ENCODE data around the gene TMEM221. TPM values are rescaled to one million over a fixed set of nuclear protein-coding genes. Genes with fewer than 3 reads are reported as not detected.

TMEM221 gene
- total RNA-seq, 2 donors from 2014 or later = not detected

DNA sequence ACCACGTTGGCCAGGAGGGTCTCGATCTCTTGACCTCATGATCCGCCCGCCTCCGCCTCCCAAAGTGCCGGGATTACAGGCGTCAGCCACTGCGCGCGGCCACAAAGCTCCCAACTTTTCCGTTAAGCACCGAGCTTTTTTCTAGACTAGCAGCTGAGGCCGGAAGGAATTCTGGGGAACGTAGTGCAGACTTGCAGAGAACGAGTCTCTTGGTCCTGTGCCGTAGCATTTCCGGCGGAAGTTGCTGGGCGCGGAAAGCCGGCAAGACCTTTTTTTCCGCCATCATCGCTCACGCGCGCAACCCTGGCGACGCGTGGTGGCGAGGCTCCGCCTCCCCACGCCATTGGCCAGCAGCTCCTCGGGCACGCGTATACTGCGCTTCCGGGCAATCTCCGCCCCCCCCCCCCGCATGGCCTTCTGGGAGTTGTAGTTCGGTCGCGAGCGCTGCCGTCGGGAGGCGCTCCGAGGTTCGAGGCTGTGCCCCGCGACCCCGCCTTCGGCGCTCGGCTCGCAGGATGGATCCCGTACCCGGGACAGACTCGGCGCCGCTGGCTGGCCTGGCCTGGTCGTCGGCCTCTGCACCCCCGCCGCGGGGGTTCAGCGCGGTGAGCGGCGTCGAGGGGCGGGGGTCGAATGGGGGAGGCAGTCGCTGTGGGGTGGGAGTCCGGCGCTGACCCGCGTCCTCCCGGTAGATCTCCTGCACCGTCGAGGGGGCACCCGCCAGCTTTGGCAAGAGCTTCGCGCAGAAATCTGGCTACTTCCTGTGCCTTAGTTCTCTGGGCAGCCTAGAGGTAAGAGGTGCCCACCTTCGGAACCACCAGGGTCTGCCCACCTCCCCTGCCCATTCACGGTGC is 28.6 kb downstream of the TMEM221 start, which contains the start of gene MVB12A:
MVB12A (plus strand) TSS at position 427 of the 854 bp plus-strand sequence; CDS start at position 516, 89 bp downstream.
- Mint-ChIP-seq H3K27me3 (no peaks in the 10 kb centered on the region), H3K4me1 (peaks cover 21% of the 10 kb centered on the region), H3K36me3 (ENCODE audit: low read depth) (peaks cover 4% of the 10 kb centered on the region), H3K27ac (peak within 1 kb of the TSS; percentile 84), H3K4me3 (peak within 1 kb of the TSS; percentile 90)
- DNase-seq (peak; percentile 86 to 92 (median 90)), ATAC-seq (peak; percentile 98)
- no peaks in the 10 kb centered on the region for H3K9me3 ChIP-seq (ENCODE audit: control insufficient read depth, low read length, poor library complexity, severe bottlenecking)

- peak overlapping the region; percentile 90 for H3K4me3 Mint-ChIP-seq
- H3K36me3 Mint-ChIP-seq (ENCODE audit: low read depth) = peaks cover 4% of the 10 kb centered on the region
- H3K9me3 ChIP-seq (ENCODE audit: control insufficient read depth, low read length, poor library complexity, severe bottlenecking) = no peaks in the 10 kb centered on the region
- ATAC-seq = no peak
- no peak for DNase-seq
- H3K4me1 Mint-ChIP-seq = peaks cover 17% of the 10 kb centered on the region
- peak overlapping the region; percentile 84 for H3K27ac Mint-ChIP-seq
- H3K27me3 Mint-ChIP-seq = no peaks in the 10 kb centered on the region
These were observed 29.3 kb downstream of the TMEM221 start for GRCh38 chr19:17419154-17419620.

- H3K4me3 Mint-ChIP-seq = peak overlapping the region; percentile 90
- H3K27ac Mint-ChIP-seq = no peak overlapping the region
- ATAC-seq (no peak), DNase-seq (no peak)
- H3K4me1 Mint-ChIP-seq = peaks cover 14% of the 10 kb centered on the region
- peaks cover 4% of the 10 kb centered on the region for H3K36me3 Mint-ChIP-seq (ENCODE audit: low read depth)
- no peaks in the 10 kb centered on the region for H3K9me3 ChIP-seq (ENCODE audit: control insufficient read depth, low read length, poor library complexity, severe bottlenecking)
- no peaks in the 10 kb centered on the region for H3K27me3 Mint-ChIP-seq
These were observed 29.8 kb downstream of the TMEM221 start for GRCh38 chr19:17418710-17419109.

DNA sequence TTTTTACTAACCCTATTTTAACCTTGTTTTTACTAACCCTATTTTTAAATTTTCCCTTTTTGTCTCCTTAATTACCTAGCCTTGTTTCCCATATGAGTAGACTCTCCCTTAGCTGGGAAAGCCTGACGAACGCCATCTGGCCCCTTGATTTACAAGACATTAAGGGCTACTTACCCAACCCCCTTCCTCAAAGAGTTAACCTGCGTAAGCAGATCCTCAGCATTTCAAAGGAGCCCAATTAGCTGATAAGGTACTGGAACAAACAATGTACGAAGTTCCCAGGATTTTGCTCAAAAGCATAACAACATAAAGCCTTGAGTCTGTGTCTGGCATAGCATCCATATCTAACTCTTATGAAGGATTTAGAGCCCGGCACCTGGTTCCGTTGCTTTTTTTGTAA is 33.3 kb downstream of the TMEM221 start:
- Mint-ChIP-seq H3K27me3 (no peaks in the 10 kb centered on the region), H3K4me3 (no peak overlapping the region), H3K27ac (no peak overlapping the region), H3K4me1 (peaks cover 12% of the 10 kb centered on the region), H3K36me3 (ENCODE audit: low read depth) (peaks cover 2% of the 10 kb centered on the region)
- H3K9me3 ChIP-seq (ENCODE audit: control insufficient read depth, low read length, poor library complexity, severe bottlenecking) = no peaks in the 10 kb centered on the region
- ATAC-seq (no peak), DNase-seq (no peak)

GRCh38 chr19:17414097-17414496 is 34.4 kb downstream of the TMEM221 start:
- no peak for DNase-seq
- no peak for ATAC-seq
- H3K9me3 ChIP-seq (ENCODE audit: control insufficient read depth, low read length, poor library complexity, severe bottlenecking) = no peaks in the 10 kb centered on the region
- H3K4me1 Mint-ChIP-seq = peaks cover 10% of the 10 kb centered on the region
- H3K36me3 Mint-ChIP-seq (ENCODE audit: low read depth) = peaks cover 2% of the 10 kb centered on the region
- no peak overlapping the region for H3K4me3 Mint-ChIP-seq
- H3K27ac Mint-ChIP-seq = no peak overlapping the region
- no peaks in the 10 kb centered on the region for H3K27me3 Mint-ChIP-seq

DNA sequence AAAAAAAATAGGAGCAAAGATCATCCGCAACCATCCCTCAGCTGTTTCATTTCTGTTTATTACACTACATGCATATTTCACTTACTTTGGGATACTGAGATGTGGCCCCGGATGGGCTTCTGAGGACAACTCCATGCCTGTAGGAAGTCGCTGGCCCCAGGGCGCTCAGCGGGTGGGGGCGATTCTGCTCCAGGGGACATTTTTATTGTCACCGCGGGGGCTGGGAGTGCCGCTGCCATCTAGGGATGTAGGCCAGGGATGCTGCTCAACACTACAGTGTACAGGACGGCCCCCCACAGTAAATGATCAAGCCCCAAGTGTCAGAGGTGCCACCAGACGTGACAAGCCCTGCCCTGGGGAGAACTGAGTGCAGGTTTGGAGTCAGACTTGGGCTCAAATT is 36.7 kb downstream of the TMEM221 start:
- H3K36me3 Mint-ChIP-seq (ENCODE audit: low read depth) = peaks cover 4% of the 10 kb centered on the region
- peaks cover 17% of the 10 kb centered on the region for H3K4me1 Mint-ChIP-seq
- H3K27me3 Mint-ChIP-seq = no peaks in the 10 kb centered on the region
- H3K27ac Mint-ChIP-seq = no peak overlapping the region
- no peak for DNase-seq
- no peaks in the 10 kb centered on the region for H3K9me3 ChIP-seq (ENCODE audit: control insufficient read depth, low read length, poor library complexity, severe bottlenecking)
- ATAC-seq = no peak
- H3K4me3 Mint-ChIP-seq = no peak overlapping the region

DNA sequence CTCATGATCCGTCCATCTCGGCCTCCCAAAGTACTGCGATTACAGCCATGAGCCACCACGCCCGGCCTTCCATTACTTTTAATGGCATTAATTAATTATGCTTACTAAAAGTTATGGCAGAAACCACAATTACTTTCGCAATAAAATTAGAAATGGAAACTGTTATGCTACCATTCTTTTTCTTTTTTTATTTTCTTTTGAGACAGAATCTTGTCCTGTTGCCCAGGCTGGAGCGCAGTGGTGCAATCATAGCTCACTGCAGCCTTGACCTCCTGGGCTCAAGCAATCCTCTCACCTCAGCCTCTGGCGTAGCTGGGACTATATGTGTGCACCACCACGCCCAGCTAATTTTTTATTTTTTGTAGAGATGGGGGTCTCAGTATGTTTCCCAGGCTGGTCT is 38.5 kb downstream of the TMEM221 start:
- H3K4me1 Mint-ChIP-seq = peaks cover 27% of the 10 kb centered on the region
- H3K36me3 Mint-ChIP-seq (ENCODE audit: low read depth) = peaks cover 3% of the 10 kb centered on the region
- no peaks in the 10 kb centered on the region for H3K9me3 ChIP-seq (ENCODE audit: control insufficient read depth, low read length, poor library complexity, severe bottlenecking)
- peak overlapping the region; percentile 24 for H3K27ac Mint-ChIP-seq
- DNase-seq (no peak), ATAC-seq (no peak)
- no peak overlapping the region for H3K4me3 Mint-ChIP-seq
- H3K27me3 Mint-ChIP-seq = no peaks in the 10 kb centered on the region

DNA sequence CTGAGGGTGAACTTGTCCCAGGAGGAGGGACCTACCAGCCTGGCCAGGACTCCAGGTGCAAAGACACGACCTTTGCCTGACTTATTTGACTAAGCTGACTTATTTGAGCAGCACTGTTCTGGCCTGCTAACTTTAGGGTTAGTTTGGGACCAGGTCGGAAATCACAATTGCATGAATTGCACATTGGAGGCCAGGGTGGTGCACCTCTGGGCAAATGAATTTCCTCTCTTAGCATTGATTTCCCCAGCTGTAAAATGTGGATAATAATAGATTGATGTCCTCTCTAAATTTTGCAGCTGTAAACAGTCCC is 41.6 kb downstream of the TMEM221 start:
- peaks cover 38% of the 10 kb centered on the region for H3K4me1 Mint-ChIP-seq
- no peak for ATAC-seq
- H3K36me3 Mint-ChIP-seq (ENCODE audit: low read depth) = peaks cover 3% of the 10 kb centered on the region

DNA sequence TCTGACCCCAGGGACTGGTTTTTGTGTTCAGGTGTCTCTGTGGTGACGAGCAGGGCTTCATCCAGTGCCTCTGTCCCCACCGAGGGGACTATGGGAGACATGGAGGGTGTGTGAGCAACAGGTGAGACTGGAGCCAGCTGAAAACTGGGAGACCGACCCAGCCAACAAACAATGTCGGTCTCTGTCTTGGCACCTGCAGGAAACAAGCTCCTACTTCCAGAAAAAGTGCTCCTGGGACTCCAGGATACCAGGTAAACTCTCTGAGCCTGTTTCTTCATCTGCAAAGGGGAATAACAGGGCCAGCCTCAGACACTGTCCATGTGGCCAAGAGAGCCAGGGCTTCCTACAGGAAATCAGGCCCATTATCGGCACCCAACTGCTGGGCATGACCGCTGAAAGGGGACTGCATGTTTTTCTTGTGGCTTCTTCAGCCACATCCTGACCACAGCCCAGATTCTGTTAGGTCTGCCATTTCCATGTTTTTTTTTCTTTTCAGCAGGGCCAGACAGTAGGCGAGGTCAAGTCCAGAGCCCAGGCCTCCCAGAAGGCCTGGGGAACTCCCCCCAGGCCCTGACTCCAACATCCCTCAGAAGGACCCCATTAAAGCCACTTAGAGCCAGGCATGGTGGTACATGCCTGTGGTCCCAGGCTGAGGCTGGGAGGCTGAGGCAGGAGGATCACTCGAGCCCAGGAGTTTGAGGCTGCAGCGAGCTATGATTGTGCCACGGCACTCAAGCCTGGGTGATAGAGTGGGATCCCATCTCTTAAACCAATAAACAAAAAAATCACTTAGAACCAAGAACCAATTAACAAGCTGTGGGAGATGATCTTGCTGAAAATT is 42.2 kb downstream of the TMEM221 start:
- peak; percentile 16 for ATAC-seq
- Mint-ChIP-seq H3K27ac (peak overlapping the region; percentile 96), H3K36me3 (ENCODE audit: low read depth) (peaks cover 6% of the 10 kb centered on the region), H3K27me3 (no peaks in the 10 kb centered on the region), H3K4me1 (peaks cover 38% of the 10 kb centered on the region), H3K4me3 (peak overlapping the region; percentile 94)
- DNase-seq = no peak
- no peaks in the 10 kb centered on the region for H3K9me3 ChIP-seq (ENCODE audit: control insufficient read depth, low read length, poor library complexity, severe bottlenecking)

More for the DNA sequence above, 41.6 kb downstream of the TMEM221 start:
- DNase-seq = no peak
- Mint-ChIP-seq H3K27me3 (no peaks in the 10 kb centered on the region), H3K27ac (peak overlapping the region; percentile 96), H3K4me3 (peak overlapping the region; percentile 94)
- no peaks in the 10 kb centered on the region for H3K9me3 ChIP-seq (ENCODE audit: control insufficient read depth, low read length, poor library complexity, severe bottlenecking)

DNA sequence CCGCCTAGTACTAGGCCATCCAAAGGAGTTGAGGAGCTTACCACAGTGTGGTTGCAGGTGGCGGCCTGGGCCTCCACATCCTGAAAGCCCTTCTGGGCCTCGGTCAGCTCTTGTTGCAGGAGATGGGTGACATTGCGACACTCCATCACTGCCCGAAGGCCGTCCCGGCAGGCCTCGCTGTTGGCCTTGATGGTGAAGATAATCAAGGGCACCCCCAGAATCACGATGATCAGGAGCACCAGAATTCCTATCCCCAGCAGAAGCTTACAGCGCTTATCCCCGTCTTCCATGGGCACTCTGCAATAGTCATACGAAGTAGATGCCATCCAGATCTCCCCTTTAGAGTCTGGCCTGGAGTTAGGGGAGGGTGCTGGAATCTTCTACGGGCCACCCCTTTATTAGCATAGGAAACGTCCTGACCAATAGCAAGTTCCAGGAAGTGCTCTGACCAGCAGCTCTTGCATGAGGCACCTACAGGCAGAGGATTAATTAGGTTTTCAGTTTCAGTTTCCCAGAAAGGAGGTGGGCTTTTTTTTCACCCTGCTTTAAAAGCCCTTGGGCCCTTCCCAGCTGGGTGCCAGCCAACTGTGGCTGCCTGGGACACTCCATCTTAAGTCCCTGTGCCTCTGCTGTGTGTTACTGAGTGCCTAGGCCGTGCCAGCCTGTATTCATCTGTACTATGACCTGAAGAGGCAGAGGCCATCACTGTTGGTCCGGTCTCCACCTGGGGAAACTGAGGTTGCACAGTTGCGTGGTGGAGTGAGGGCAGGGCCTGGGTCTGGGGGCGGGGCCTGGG is 43.0 kb downstream of the TMEM221 start, which contains the start of gene BST2:
BST2 (minus strand) TSS at position 381 of the 796 bp plus-strand sequence; CDS start at position 326, 55 bp downstream.
- H3K27ac Mint-ChIP-seq = peak within 1 kb of the TSS; percentile 96
- H3K27me3 Mint-ChIP-seq = no peaks in the 10 kb centered on the region
- H3K36me3 Mint-ChIP-seq (ENCODE audit: low read depth) = peaks cover 6% of the 10 kb centered on the region
- no peaks in the 10 kb centered on the region for H3K9me3 ChIP-seq (ENCODE audit: control insufficient read depth, low read length, poor library complexity, severe bottlenecking)
- H3K4me3 Mint-ChIP-seq = peak within 1 kb of the TSS; percentile 94
- DNase-seq = peak in 2 of 3 donors; percentile 36 to 39
- ATAC-seq = peak; percentile 81
- peaks cover 38% of the 10 kb centered on the region for H3K4me1 Mint-ChIP-seq

- no peaks in the 10 kb centered on the region for H3K27me3 Mint-ChIP-seq
- H3K36me3 Mint-ChIP-seq (ENCODE audit: low read depth) = peaks cover 6% of the 10 kb centered on the region
- peaks cover 38% of the 10 kb centered on the region for H3K4me1 Mint-ChIP-seq
- H3K27ac Mint-ChIP-seq = peak overlapping the region; percentile 96
- ATAC-seq (no peak), DNase-seq (no peak)
- H3K9me3 ChIP-seq (ENCODE audit: control insufficient read depth, low read length, poor library complexity, severe bottlenecking) = no peaks in the 10 kb centered on the region
- peak overlapping the region; percentile 94 for H3K4me3 Mint-ChIP-seq
These were observed 43.7 kb downstream of the TMEM221 start for GRCh38 chr19:17404621-17405249.

DNA sequence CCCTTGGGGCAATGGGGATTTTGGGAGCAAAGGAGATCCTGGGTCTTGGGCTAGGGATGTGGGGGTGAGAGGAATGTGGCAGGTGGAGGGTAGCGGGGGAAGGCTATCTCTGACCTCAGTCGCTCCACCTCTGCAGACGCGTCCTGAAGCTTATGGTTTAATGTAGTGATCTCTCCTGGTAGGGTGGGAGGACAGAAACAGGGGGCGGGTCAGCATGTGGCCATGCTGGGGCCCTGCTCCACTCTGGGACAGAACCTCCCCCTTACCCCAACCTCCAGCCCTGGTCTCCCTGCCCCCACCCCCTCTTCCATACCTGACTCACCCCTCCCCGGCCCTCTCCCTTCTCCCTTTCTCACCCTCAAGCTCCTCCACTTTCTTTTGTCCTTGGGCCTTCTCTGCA is 44.5 kb downstream of the TMEM221 start:
- peak overlapping the region; percentile 94 for H3K4me3 Mint-ChIP-seq
- peaks cover 36% of the 10 kb centered on the region for H3K4me1 Mint-ChIP-seq
- peaks cover 6% of the 10 kb centered on the region for H3K36me3 Mint-ChIP-seq (ENCODE audit: low read depth)
- ATAC-seq (no peak), DNase-seq (no peak)
- no peaks in the 10 kb centered on the region for H3K27me3 Mint-ChIP-seq
- no peaks in the 10 kb centered on the region for H3K9me3 ChIP-seq (ENCODE audit: control insufficient read depth, low read length, poor library complexity, severe bottlenecking)
- H3K27ac Mint-ChIP-seq = peak overlapping the region; percentile 96

Measured in T-helper 17 cell (primary cell).